B cell (primary cell): Measurements from ENCODE around the gene PCSK7. TPM values are rescaled to one million over a fixed set of nuclear protein-coding genes. Genes with fewer than 3 reads are reported as not detected.

ENCODE experiments used
- ATAC-seq: fragments of 200-7000 bp; cut with Tn5 transposase; one replicate; pipeline ENCODE4 v1.10.0; 2021; ENCODE audit warnings: low read depth, mild to moderate bottlenecking, moderate number of reproducible peaks, moderate library complexity
- CTCF ChIA-PET: fragments of 350-600 bp; sonication (Branson Sonifier 250); formaldehyde crosslinking; loops from one replicate; lab custom pipeline; 2021; ENCODE audit warnings: antibody characterized with exemption, inconsistent platforms; lab: Charles Lee
- POLR2A ChIA-PET: fragments of 350-600 bp; sonication (Branson Sonifier 250); formaldehyde crosslinking; loops from one replicate; lab custom pipeline; 2021; ENCODE audit warnings: antibody characterized with exemption; lab: Charles Lee
- DNase-seq: peaks from one replicate; pipeline ENCODE4 v3.0.0; 2013
- H2AFZ ChIP-seq: 2 replicates; pipeline ENCODE4 v1.6.1; 2012; ENCODE audit warnings: mild to moderate bottlenecking, low read depth, low read length; ENCODE audit not compliant: insufficient read depth, poor library complexity, severe bottlenecking
- H3K27ac ChIP-seq, 2 donors: 1 replicate in 1 of 2; 2 replicates in 1 of 2; pipeline ENCODE4 v1.5.1; 2012 to 2013; ENCODE audit warnings: low read length in 2 of 2, mild to moderate bottlenecking in 2 of 2, moderate library complexity in 1 of 2
- H3K27me3 ChIP-seq, 4 experiments: fragments of 200-600 bp in 1 of 4; sonication (generic) in 1 of 4; replicated peaks in 1 of 4; 1 replicate in 2 of 4; 2 replicates in 2 of 4; pipeline versions ENCODE4 v1.6.1 to v1.7.0; 2013 to 2016; ENCODE audit warnings: low read length in 3 of 4, mild to moderate bottlenecking in 2 of 4, mixed read lengths in 1 of 4, moderate library complexity in 1 of 4; ENCODE audit not compliant: insufficient read depth in 4 of 4, control insufficient read depth in 3 of 4; ENCODE audit errors: control extremely low read depth in 1 of 4
- H3K36me3 ChIP-seq, 2 experiments: replicated peaks in 1 of 2; 1 replicate in 1 of 2; 2 replicates in 1 of 2; pipeline versions ENCODE4 v1.6.1 to v1.7.1; 2013; ENCODE audit warnings: low read length in 1 of 2; ENCODE audit not compliant: insufficient read depth in 2 of 2, control insufficient read depth in 1 of 2; ENCODE audit errors: control extremely low read depth in 1 of 2, extremely low read depth in 1 of 2
- H3K4me1 ChIP-seq, 2 donors: fragments of 200-600 bp in 1 of 2; sonication (generic) in 1 of 2; 1 replicate in 1 of 2; 2 replicates in 1 of 2; pipeline versions ENCODE4 v1.5.1 to v1.6.1; 2013 to 2017; ENCODE audit warnings: low read length in 2 of 2; ENCODE audit not compliant: control insufficient read depth in 2 of 2, insufficient read depth in 2 of 2
- H3K4me2 ChIP-seq: replicated peaks from 2 replicates; pipeline ENCODE3; 2012; ENCODE audit warnings: mild to moderate bottlenecking, low read depth, low read length; ENCODE audit not compliant: poor library complexity, severe bottlenecking
- H3K4me3 ChIP-seq, 5 experiments: fragments of 200-600 bp in 1 of 5; sonication (generic) in 1 of 5; 1 replicate in 3 of 5; 2 replicates in 2 of 5; pipeline versions ENCODE4 v1.5.1 to v1.7.0; 2011 to 2016; ENCODE audit warnings: low read length in 4 of 5, mild to moderate bottlenecking in 4 of 5, low read depth in 2 of 5, control low read depth in 1 of 5, moderate library complexity in 1 of 5; ENCODE audit not compliant: insufficient read depth in 1 of 5; ENCODE audit errors: control extremely low read depth in 1 of 5, extremely low read depth in 1 of 5
- H3K79me2 ChIP-seq: fragments of 200-600 bp; sonication (generic); one replicate; pipeline ENCODE4 v1.6.0; 2016; ENCODE audit warnings: low read length; ENCODE audit not compliant: control insufficient read depth, insufficient read depth
- H3K9ac ChIP-seq: fragments of 200-600 bp; sonication (generic); 2 replicates; pipeline ENCODE4 v1.6.1; 2017; ENCODE audit warnings: mild to moderate bottlenecking, low read length, moderate library complexity
- H3K9me3 ChIP-seq, 3 donors: one replicate each; pipeline versions ENCODE4 v1.6.1 to v1.7.1; 2013; ENCODE audit warnings: low read length in 2 of 3; ENCODE audit not compliant: control insufficient read depth in 2 of 3, insufficient read depth in 1 of 3; ENCODE audit errors: control extremely low read depth in 1 of 3
- H4K20me1 ChIP-seq: 2 replicates; pipeline ENCODE4 v1.6.0; 2012; ENCODE audit warnings: mild to moderate bottlenecking, low read length; ENCODE audit not compliant: insufficient read depth, control insufficient read depth, poor library complexity, severe bottlenecking
- H3K27ac Mint-ChIP-seq: one replicate; pipeline ENCODE4 v1.8.0; 2021; ENCODE audit warnings: mixed read lengths
- H3K27me3 Mint-ChIP-seq: one replicate; pipeline ENCODE4 v1.8.0; 2021; ENCODE audit warnings: mixed read lengths
- H3K4me1 Mint-ChIP-seq: one replicate; pipeline ENCODE4 v1.8.0; 2021; ENCODE audit warnings: mixed read lengths
- H3K4me3 Mint-ChIP-seq: one replicate; pipeline ENCODE4 v1.8.0; 2021; ENCODE audit warnings: mixed read lengths
- H3K9me3 Mint-ChIP-seq: one replicate; pipeline ENCODE4 v1.8.0; 2022; ENCODE audit warnings: mixed read lengths; ENCODE audit not compliant: insufficient read depth
- EZH2 ChIP-seq: IDR thresholded peaks from 2 replicates; pipeline ENCODE4 v1.6.1; 2012; ENCODE audit warnings: borderline replicate concordance, low read depth, mild to moderate bottlenecking, moderate library complexity, low read length; ENCODE audit not compliant: insufficient read depth, poor library complexity, severe bottlenecking
- WGBS: methylation state at CpG from one replicate; pipeline ENCODE4 v1.1.5; 2013; ENCODE audit warnings: missing lambda C conversion rate; ENCODE audit not compliant: insufficient coverage; 5-methylcytosine and 5-hydroxymethylcytosine counted together
- intact Hi-C: fragments of 100-400 bp; cut with micrococcal nuclease; formaldehyde crosslinking; loops from one replicate; pipeline ENCODE4 v1.10.0; 2022
- polyA plus RNA-seq: library from polyadenylated mRNA; depleted of rRNA; stranded (reverse); fragments of >200 nt; gene quantifications from 2 replicates; pipeline ENCODE4 v1.2.3, GENCODE V29; 2012
- total RNA-seq, 2 donors: library from RNA; stranded (reverse); fragments of 120-200 nt in 1 of 2; gene quantifications; 1 replicate in 1 of 2; 2 replicates in 1 of 2; pipeline versions ENCODE4 v1.2.3 to v1.2.4, GENCODE V29; 2013 to 2022
- TF ChIP-seq, protein P1 (sequence below): fragments of 200-600 bp; IDR thresholded peaks from one replicate; pipeline ENCODE4 v1.8.0; 2022; ENCODE audit warnings: antibody characterized with exemption, mild to moderate bottlenecking

The PCSK7 gene
- total and polyA plus RNA-seq, 2 donors (not counting 1 experiment from before 2014, with no cell fraction given): 203 to 283 TPM

- CTCF ChIA-PET: interaction anchor here (0.8 to 14.8 kb wide), 5 partner anchors 11 to 46 kb away, joined by 3 to 309 read pairs (median 3); partner anchors contain the start of genes PAFAH1B2, PCSK7 and RNF214
- Histone ChIP-seq H2AFZ (peak overlapping the region; percentile 71), H3K9ac (peak overlapping the region; percentile 81), H3K79me2 (peaks cover 28% of the 10 kb centered on the region), H3K27me3 (no peaks in the 10 kb centered on the region), H3K4me3 (peak overlapping the region in 4 of 5 experiments; percentile 68 to 85 (median 82)), H3K4me1 (peaks cover 27 to 39% of the 10 kb centered on the region in 2 donors), H3K4me2 (peak overlapping the region; percentile 86), H3K9me3 (no peaks in the 10 kb centered on the region), H3K27ac (peak overlapping the region in 1 of 2 donors; percentile 84), H4K20me1 (no peaks in the 10 kb centered on the region), H3K36me3 (peaks cover 0 to 19% of the 10 kb centered on the region in 2 experiments)
- Mint-ChIP-seq H3K4me3 (peak overlapping the region; percentile 99), H3K27ac (peak overlapping the region; percentile 96), H3K9me3 (no peaks in the 10 kb centered on the region), H3K4me1 (peaks cover 34% of the 10 kb centered on the region), H3K27me3 (no peaks in the 10 kb centered on the region)
- intact Hi-C loops: loop anchor here (1.0 kb wide), 4 partner anchors 12 to 389 kb away; partner anchors contain the start of genes PAFAH1B2 and ZPR1
- POLR2A ChIA-PET: interaction anchor here (0.6 to 3.7 kb wide), 3 partner anchors 20 to 53 kb away, joined by 3 to 34 read pairs (median 3); partner anchors contain the start of gene PAFAH1B2
- DNase-seq (no peak), ATAC-seq (no peak)
- TF ChIP-seq, protein P1, sequence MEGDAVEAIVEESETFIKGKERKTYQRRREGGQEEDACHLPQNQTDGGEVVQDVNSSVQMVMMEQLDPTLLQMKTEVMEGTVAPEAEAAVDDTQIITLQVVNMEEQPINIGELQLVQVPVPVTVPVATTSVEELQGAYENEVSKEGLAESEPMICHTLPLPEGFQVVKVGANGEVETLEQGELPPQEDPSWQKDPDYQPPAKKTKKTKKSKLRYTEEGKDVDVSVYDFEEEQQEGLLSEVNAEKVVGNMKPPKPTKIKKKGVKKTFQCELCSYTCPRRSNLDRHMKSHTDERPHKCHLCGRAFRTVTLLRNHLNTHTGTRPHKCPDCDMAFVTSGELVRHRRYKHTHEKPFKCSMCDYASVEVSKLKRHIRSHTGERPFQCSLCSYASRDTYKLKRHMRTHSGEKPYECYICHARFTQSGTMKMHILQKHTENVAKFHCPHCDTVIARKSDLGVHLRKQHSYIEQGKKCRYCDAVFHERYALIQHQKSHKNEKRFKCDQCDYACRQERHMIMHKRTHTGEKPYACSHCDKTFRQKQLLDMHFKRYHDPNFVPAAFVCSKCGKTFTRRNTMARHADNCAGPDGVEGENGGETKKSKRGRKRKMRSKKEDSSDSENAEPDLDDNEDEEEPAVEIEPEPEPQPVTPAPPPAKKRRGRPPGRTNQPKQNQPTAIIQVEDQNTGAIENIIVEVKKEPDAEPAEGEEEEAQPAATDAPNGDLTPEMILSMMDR: no peak
- TF ChIP-seq EZH2: no peak
- WGBS: 100% methylated on average over 4 of the region's 10 CpGs
Observed at GRCh38 chr11:117177534-117178209, 54.2 kb downstream of the PCSK7 start.

DNA sequence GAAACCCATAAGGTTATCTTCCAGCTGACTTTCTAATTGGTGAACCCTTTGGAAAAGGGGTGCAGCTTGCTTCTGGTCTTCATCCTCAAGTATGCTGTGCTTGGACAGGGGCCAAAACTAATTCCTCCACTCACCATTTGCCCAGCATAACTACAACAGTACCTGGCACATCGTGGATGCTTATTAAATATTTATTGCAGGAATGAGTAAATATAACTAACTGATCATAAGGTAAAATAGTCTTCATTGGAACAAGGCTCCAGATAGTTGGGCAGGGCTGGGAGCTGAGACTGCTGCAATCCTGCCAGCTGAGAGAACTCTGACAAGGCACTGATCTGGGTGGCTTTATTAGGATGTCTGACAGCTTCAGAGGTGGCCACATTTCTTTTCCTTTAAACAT is 55.7 kb downstream of the PCSK7 start:
- H3K4me1 Mint-ChIP-seq: peaks cover 28% of the 10 kb centered on the region
- Histone ChIP-seq H3K79me2 (peaks cover 20% of the 10 kb centered on the region), H3K36me3 (peaks cover 0 to 12% of the 10 kb centered on the region in 2 experiments), H3K9ac (no peak overlapping the region), H2AFZ (no peak overlapping the region), H3K27ac (no peak overlapping the region), H3K4me1 (peaks cover 21 to 28% of the 10 kb centered on the region in 2 donors), H3K27me3 (no peaks in the 10 kb centered on the region), H3K9me3 (no peaks in the 10 kb centered on the region), H3K4me2 (no peak overlapping the region), H3K4me3 (no peak overlapping the region), H4K20me1 (no peaks in the 10 kb centered on the region)
- no peaks in the 10 kb centered on the region for H3K27me3 Mint-ChIP-seq
- no peak for DNase-seq
- H3K4me3 Mint-ChIP-seq: no peak overlapping the region
- WGBS: no CpG with 5 or more reads among the region's 1 CpG
- no peak for TF ChIP-seq EZH2
- H3K9me3 Mint-ChIP-seq: no peaks in the 10 kb centered on the region
- ChIA-PET POLR2A (interaction anchor here (0.5 kb wide), 1 partner anchor 9 kb away, joined by 7 read pairs; no protein-coding TSS in a partner anchor), CTCF (interaction anchor here (0.7 to 14.8 kb wide), 4 partner anchors 10 to 47 kb away, joined by 4 to 309 read pairs (median 4); partner anchors contain the start of genes PCSK7 and RNF214)
- H3K27ac Mint-ChIP-seq: peak overlapping the region; percentile 15
- intact Hi-C loops: no loop called here
- ATAC-seq: no peak
